HG03139 (cell line): ENCODE data around the gene WNT2B.

Source experiments
- ATAC-seq: cut with Tn5 transposase; IDR thresholded peaks from one replicate; pipeline ENCODE4 v1.9.1; 2021; ENCODE audit not compliant: unreplicated experiment

The WNT2B gene

DNA sequence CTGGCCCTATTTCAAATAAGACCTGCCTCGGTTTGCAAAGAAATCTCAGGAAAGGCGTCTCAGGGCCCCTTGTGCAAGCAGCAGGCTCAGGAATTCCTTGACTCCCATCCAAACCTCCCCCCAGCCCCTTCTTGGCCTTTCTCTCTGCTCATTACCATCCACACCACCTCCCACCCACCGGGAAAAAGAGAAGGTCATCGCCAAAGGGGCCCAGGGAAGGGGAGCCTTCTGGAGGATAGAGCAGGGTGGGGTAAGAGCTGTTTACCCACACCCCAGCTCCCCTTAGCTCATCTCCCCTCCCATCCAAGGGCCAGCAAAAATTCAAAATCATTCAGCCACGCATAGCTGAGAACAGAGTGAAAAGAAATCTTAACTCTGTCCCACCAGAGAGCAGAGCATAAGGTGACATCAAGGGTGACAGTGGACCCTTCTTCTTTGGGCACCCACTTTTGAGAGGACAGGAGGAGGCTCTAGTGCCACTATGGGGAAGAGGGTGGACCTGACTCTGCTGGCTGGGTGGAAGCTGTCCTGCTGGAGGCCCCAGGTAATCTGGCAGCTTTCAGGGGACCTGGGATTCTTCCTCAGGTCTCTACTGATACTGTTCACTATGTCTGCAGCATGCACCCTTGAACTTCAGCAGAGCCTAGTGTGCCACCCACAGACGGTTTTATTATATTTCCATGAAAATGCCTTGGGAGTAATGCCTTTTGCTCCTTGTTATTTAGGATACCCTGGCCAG is 3.9 kb upstream of the WNT2B start:
- no peak for ATAC-seq

DNA sequence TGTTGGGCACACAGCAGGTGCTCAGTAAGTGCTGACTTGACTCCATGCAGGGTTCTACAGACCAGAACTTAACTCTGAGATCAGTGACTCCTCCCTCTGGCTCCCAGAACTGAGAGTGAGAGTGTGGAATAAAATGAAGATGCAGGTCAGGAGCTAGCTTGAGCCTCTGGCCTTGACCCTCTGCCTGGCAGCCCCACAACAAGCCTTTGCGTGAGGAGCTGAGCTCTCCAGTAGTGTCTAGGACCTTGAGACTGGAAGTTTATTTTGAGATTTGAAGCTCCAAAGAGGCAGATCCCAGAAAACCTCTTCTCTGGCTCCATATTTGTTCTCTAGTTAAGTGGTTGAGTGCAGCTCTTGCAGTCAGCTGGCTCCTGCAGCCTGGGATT is 3.4 kb upstream of the WNT2B start:
- no peak for ATAC-seq

DNA sequence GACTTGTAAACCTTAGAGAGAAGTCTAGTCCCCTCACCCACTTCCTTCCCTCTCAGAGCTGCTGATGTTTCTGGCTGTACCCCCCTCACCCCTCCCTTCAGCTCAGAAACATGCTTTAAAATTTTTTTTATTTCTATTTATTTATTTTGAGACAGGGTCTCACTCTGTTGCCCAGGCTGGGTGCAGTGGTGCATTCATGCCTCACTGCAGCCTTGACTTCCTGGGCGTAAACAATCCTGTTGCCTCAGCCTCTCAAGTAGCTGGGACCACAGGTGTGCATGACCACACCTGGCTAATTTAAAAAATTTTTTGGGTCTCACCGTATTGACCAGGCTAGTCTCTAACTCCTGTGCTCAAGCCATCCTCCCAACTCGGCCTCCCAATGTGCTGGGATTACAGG is 2.9 kb upstream of the WNT2B start:
- ATAC-seq, result no peak

DNA sequence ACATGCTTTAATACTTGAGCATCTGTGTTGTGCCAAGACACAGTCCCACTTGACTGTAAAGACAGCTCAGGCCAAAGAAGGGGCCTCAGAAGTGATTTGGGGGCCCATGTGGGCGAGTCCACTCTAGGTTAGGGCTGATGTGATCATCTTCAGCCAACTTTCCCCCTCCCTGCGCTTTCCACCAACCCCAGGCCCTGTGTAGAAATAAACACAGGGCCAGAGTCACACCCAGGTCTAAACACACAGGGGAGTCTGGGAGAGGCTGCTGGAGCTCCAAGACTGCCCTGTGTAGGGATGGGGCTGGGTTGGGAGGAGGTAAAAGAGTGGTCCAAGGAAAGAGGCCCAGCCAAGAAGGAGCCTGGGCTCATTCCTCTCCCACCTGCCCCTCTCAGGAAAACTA is 2.5 kb upstream of the WNT2B start:
- ATAC-seq, result no peak

- ATAC-seq, result no peak
Observed at GRCh38 chr1:112506731-112507130, 2.0 kb upstream of the WNT2B start.

GRCh38 chr1:112507336-112507735 is 1.4 kb upstream of the WNT2B start:
- ATAC-seq, result no peak

GRCh38 chr1:112507921-112508277 is 866 bp upstream of the WNT2B start:
- ATAC-seq, result no peak

DNA sequence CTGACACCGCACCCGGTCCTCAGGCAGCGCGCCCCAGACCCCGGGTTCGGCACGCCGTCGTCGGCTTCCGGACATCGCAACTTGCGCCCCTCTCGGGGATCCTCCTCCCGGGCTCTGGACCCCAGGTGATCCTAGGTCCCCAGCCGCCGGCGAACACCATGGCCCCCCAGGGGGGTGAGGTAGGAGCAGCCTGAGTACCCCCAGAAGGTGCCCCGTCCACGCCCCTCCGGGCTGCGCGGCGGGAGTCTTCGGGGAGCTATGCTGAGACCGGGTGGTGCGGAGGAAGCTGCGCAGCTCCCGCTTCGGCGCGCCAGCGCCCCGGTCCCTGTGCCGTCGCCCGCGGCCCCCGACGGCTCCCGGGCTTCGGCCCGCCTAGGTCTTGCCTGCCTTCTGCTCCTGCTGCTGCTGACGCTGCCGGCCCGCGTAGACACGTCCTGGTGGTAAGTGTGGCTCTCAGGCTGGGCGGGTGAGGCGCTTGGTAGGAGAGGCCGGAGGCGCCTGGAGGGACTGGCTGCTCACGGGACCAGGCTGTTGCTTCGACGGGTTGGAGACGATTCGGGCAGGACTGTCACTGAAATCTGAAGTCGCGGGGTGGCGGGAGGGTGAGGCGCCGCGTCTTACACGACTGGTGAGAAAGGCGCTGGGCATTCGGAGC is 367 bp downstream of the WNT2B start:
- ATAC-seq, result no peak

DNA sequence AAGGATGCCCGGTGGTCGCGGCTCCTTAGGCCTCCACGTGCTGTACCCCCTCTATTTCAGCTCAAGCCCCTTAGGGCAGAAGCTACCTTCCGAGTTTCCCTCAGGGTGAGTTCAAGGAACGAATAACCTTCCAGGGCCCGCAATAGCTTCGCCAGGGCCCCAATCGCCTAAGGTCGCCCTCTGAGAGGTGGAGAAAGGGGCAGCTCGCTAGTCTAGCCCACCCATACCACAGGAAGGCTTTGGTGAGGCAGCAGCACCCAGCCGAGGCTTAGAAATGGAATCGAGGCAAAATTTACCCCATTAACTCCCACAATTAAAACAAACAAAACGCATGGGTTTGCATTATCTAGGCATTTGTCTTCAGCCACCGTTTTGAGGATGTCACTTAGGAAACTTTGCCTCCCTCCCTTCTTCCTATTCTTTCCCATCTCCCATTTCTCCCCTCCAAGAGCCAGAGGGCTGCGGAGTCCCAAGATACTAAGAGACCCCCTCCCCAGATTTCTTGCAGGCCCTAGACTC is 954 bp downstream of the WNT2B start:
- ATAC-seq, result no peak

GRCh38 chr1:112510340-112510739 is 1.6 kb downstream of the WNT2B start:
- ATAC-seq, result no peak

DNA sequence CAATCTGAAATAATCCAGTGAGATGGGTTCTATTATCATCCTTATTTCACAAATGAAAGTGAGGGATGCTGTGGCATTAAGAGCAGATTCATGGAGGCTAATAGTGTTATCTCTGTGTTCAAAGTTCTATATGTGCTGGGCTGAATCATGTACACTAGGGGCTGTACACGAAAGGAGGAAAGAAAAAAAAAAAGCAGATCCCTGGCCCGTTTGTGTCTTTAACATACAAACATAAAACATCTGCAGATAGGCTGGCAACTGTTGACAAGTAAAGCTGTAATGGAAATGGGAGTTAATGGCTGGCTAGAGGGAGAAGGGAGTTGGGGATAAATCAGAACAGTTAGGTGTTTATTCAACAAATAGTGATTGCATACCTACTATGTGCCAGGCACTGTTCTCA is 3.1 kb downstream of the WNT2B start:
- ATAC-seq, result no peak

DNA sequence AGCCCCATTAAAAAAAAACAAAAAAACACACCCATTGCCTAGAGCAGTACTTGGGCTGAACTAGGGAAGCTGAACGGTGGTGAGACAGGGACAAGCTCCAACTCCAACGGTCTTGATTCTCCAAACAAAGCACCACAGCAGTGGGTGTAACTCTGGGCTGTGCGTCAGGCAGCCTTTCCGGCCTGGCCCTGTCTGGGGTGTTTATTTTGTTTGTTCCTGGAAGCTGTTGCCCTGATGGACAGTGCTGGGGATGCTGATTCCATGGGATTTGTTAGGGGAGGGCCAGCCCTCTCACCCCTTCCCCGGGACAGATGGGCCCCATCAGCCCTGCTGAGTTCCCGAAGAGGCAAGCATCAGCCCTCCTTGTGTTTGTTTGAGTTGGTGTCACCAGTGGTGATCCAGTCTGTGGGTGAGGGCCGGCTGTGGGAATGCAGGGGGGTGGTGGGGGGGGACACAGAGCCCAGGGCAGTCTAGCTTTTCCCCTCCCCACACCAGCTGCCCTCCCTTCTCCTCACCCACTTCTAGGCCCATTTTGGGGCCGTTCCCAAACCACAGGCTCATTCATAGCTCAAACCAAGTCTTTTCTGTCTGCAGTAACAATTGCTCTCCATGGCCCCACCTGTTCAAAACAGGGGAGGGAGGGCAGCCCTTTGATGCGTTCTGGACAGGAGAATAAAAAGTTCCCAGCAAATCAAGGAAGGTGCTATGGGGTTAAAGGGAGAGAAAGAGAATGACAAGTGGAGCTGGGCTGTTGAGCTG is 4.5 kb downstream of the WNT2B start:
- ATAC-seq, result no peak

DNA sequence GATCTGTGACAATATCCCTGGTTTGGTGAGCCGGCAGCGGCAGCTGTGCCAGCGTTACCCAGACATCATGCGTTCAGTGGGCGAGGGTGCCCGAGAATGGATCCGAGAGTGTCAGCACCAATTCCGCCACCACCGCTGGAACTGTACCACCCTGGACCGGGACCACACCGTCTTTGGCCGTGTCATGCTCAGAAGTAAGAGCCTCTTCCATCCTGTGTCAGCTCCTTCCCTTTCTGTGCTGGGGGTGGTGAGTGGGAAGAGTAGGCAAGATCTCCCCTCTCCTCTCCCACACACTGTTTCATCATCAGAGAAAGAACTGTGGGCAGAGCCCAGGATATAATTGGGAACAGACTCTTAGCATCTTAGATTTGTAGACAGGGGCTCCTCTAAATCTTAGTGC is 6.1 kb downstream of the WNT2B start:
- ATAC-seq, result no peak

DNA sequence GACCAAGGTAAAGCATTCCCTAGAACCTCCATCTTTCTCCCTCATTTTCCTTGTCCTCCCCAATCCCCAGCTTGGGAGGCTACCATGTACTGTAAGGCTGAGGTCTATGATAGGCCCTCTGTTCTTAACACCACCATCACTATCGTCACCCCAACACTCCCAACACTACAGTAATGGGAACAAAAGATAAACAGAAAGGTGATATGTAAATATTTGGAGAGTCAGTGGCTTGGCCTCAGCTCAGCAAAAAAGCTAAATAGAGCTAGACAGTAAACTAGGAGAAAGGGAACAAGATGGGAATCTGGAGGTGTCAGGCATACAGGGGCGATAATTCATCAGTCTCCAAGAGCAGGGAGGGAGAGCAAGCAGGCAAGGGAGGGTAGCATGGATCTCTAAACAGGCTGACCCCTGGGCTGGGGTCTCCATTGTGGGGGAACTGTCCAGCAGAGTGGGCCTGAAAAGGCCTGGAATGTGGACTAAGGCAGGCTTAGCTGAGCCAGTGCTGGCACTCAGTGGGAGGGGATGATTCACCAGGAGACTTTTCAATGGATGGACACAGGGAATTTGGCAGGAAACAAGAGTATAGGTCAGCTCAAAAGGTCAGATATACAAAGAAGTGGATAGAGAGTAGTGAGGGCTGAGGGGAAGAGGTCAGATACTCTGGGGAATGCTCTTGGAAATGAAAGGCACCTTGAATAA is 6.7 kb downstream of the WNT2B start:
- ATAC-seq, result no peak

- ATAC-seq, result no peak
Observed at GRCh38 chr1:112516141-112516540, 7.4 kb downstream of the WNT2B start.

- ATAC-seq, result no peak
Observed at GRCh38 chr1:112517231-112517630, 8.5 kb downstream of the WNT2B start.

GRCh38 chr1:112517646-112518045 is 8.9 kb downstream of the WNT2B start:
- no peak for ATAC-seq

GRCh38 chr1:112518186-112518585 is 9.4 kb downstream of the WNT2B start:
- no peak for ATAC-seq

- no peak for ATAC-seq
Observed at GRCh38 chr1:112520166-112520565, 11.4 kb downstream of the WNT2B start.

- ATAC-seq, result no peak
Observed at GRCh38 chr1:112522621-112523020, 13.9 kb downstream of the WNT2B start.

DNA sequence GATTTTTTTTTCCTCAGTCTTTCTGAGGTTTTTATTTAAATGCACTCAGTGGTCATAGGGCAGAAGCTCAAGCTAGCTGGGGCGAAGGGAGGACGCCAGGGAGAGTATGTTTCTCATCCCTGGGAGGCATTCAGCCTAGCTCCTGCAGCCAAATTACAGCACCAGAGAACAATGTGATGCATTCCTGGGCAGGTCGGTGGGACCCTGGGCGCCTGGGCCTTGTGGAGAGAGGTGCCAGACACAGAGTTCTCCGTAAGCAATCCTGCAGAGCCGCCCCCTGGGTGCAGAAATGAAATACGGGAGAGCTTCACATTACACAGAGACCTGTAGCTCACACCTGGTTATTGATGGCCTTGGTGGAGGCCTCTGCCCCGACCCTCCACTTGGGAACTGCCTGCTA is 15.5 kb downstream of the WNT2B start:
- ATAC-seq, result no peak
